VCaP (cell line): ENCODE results near the gene NOP9.
"Not testable (repeated sequence)": the region's sequence is repeated elsewhere in the genome, so short reads cannot be mapped to it uniquely, and the experiment has no call there.

ENCODE experiments used
- H3K27ac ChIP-seq: fragments of 450-650 bp; 2 replicates; pipeline ENCODE4 v1.5.1; 2017
- CTCF ChIP-seq: fragments of 450-650 bp; conservative IDR thresholded peaks from 2 replicates; pipeline ENCODE4 v1.5.1; 2017; ENCODE audit warnings: mild to moderate bottlenecking, moderate library complexity

NOP9 gene

GRCh38 chr14:24327914-24328313 is 28.3 kb downstream of the NOP9 start:
- not testable (repeated sequence) for H3K27ac ChIP-seq
- peak; percentile 76 for TF ChIP-seq CTCF

- H3K27ac ChIP-seq, result no peak overlapping the region
- no peak for TF ChIP-seq CTCF
Measured at GRCh38 chr14:24329073-24329663, 29.5 kb downstream of the NOP9 start.

DNA sequence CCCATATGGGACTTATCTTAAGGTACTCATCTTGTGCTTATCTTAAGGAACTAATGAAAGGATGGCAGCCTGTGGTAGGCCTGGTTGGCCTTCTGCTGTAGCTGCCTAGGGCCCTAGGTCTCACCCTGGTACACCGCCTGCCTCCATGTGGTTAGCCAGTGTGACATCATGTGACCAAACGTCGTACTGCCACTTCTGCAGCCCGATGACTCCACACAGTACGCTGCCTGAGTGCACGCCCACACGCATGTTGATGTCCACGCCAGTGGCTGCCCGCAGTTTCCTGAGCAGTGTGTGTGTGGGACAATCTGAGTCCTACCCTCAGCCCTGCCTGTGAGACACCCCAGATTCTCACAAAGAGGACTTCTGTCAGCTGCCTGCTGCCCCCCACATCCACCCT is 30.1 kb downstream of the NOP9 start:
- H3K27ac ChIP-seq, result no peak overlapping the region
- TF ChIP-seq CTCF, result no peak

DNA sequence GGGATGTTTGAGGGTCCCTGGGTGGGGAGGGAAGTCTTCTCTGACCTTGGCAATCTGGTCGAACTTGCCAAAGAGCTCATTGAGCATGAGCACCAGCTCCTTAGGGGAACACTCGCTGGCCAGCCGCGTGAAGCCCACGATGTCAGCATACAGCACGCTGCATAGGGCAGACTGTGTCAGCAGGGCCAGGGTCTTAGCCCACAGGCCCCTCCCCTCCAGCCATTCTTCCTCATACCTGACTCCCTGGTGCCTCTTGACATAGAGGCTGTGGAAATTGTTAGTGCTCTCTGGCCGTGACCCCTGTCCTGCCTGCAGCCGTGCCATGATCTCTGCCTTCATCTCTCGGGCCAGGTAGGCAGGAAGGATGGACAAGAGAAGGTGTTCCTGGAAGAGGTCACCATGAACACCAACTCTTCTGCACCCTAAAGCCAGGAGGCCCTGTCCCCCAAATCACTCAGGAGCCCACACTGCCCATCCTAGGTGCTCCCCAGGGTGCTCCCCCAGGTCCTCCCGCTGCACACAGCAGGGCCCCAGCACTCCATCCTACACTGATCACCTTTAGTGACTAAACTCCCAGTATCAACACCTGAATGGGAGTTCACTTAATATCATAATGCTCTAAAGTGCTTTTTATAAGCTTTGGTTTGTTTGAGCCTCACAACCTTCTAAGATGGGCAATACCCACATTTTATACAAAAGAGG is 31.5 kb downstream of the NOP9 start:
- no peak overlapping the region for H3K27ac ChIP-seq
- TF ChIP-seq CTCF, result no peak

GRCh38 chr14:24331731-24332267 is 32.1 kb downstream of the NOP9 start:
- no peak overlapping the region for H3K27ac ChIP-seq
- no peak for TF ChIP-seq CTCF

DNA sequence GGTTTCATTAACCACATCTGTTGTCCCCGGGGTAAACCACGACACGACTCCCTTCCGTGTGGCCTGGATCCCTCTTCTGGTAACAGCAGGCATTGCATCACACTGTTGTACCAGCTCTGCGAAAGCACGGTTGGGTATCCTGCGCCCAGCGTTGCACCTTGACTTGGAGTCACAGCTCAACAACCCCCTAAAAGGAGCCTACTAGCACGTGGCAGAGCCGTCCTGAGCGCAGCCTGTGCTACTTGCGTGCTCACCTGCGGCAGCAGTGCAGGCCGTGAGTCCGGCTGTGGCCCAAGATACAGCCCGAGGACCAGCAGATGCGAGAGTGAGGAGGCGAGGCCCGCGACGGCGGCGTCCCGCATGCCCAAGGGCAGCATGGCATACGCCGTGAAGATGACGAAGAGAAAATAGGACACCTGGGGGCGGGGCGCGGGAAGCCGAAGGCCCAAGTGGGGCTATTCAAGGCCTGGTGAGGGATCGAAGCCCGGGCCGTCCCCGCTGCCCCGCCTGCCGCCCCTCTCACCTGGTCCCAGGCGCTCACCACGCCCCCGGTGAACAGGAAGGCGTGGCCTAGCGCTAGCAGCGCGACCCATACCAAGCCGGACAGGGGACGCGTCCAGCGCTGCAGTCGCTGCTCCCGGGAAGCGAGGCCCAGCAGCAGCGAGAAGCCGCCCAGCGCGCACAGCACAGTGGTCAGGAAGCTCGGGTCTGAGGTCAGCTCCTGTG is 32.8 kb downstream of the NOP9 start:
- peak; percentile 67 for TF ChIP-seq CTCF
- H3K27ac ChIP-seq, result no peak overlapping the region
